HEK293 (cell line): ENCODE data around the gene KIAA0513.
A peak's percentile ranks its signal among the peaks of the same experiment; 100 is the strongest.

Experiments used
- CTCF ChIA-PET: fragments of 350-600 bp; formaldehyde crosslinking; extraction: SDS; loops from one replicate; lab custom pipeline; 2021; ENCODE audit warnings: antibody characterized with exemption; lab: Yijun Ruan, JAX
- POLR2A ChIA-PET: fragments of 300-600 bp; formaldehyde crosslinking; extraction: SDS; loops from one replicate; lab custom pipeline; 2020; ENCODE audit warnings: antibody characterized with exemption, inconsistent platforms; lab: Yijun Ruan, JAX
- H3K27ac ChIP-seq: fragments of 200-500 bp; sonication (Bioruptor generic); 2 replicates; pipeline ENCODE4 v1.5.1; 2014; ENCODE audit warnings: low read depth, low read length, control low read depth, inconsistent platforms; ENCODE audit errors: extremely low read depth
- H3K36me3 ChIP-seq, 2 experiments: fragments of 200-500 bp in 1 of 2; sonication (Bioruptor generic) in 1 of 2; 1 replicate in 1 of 2; 2 replicates in 1 of 2; pipeline ENCODE4 v1.5.1; 2014 to 2017; ENCODE audit warnings: inconsistent platforms in 2 of 2, low read length in 2 of 2; ENCODE audit not compliant: control insufficient read depth in 2 of 2, insufficient read depth in 1 of 2
- H3K4me1 ChIP-seq: fragments of 200-500 bp; sonication (Bioruptor generic); 2 replicates; pipeline ENCODE4 v1.5.1; 2014; ENCODE audit warnings: mild to moderate bottlenecking, low read length, inconsistent platforms; ENCODE audit not compliant: control insufficient read depth, insufficient read depth
- H3K4me3 ChIP-seq: 2 replicates; pipeline ENCODE4 v1.5.1; 2011; ENCODE audit warnings: low read depth, mild to moderate bottlenecking, control low read depth, low read length, moderate library complexity
- H3K9me3 ChIP-seq: fragments of 200-500 bp; sonication (Bioruptor generic); 2 replicates; pipeline ENCODE4 v1.5.1; 2014; ENCODE audit warnings: low read depth, low read length, inconsistent platforms; ENCODE audit not compliant: control insufficient read depth, insufficient read depth
- AEBP2 ChIP-seq: fragments of 450-650 bp; formaldehyde crosslinking; IDR thresholded peaks from 2 replicates; pipeline ENCODE4 v1.5.1; 2016; ENCODE audit warnings: missing biosample characterization, missing genetic modification characterization, borderline replicate concordance
- FEZF1 ChIP-seq: fragments of 450-650 bp; formaldehyde crosslinking; IDR thresholded peaks from 2 replicates; pipeline ENCODE4 v1.5.1; 2016; ENCODE audit warnings: missing biosample characterization, missing genetic modification characterization
- KLF10 ChIP-seq: fragments of 450-650 bp; IDR thresholded peaks from 2 replicates; pipeline ENCODE4 v1.5.1; 2018; ENCODE audit warnings: missing biosample characterization, mild to moderate bottlenecking, missing genetic modification characterization
- KLF17 ChIP-seq: fragments of 450-650 bp; formaldehyde crosslinking; IDR thresholded peaks from 2 replicates; pipeline ENCODE4 v1.5.1; 2016; ENCODE audit warnings: missing biosample characterization, missing genetic modification characterization
- ZBTB44 ChIP-seq: fragments of 450-650 bp; IDR thresholded peaks from 2 replicates; pipeline ENCODE4 v1.5.1; 2018; ENCODE audit warnings: missing biosample characterization, mild to moderate bottlenecking, missing genetic modification characterization
- ZNF16 ChIP-seq: fragments of 450-650 bp; formaldehyde crosslinking; IDR thresholded peaks from 2 replicates; pipeline ENCODE4 v1.5.1; 2016; ENCODE audit warnings: low read depth, missing biosample characterization, missing genetic modification characterization
- ZNF19 ChIP-seq: fragments of 450-650 bp; formaldehyde crosslinking; IDR thresholded peaks from 2 replicates; pipeline ENCODE4; 2016; ENCODE audit warnings: missing biosample characterization, missing genetic modification characterization, low read depth
- ZNF221 ChIP-seq: fragments of 450-650 bp; formaldehyde crosslinking; IDR thresholded peaks from 2 replicates; pipeline ENCODE4 v1.5.1; 2017; ENCODE audit warnings: missing biosample characterization, missing genetic modification characterization, borderline replicate concordance
- ZNF335 ChIP-seq: fragments of 450-650 bp; formaldehyde crosslinking; conservative IDR thresholded peaks from 2 replicates; pipeline ENCODE4 v1.5.1; 2016; ENCODE audit warnings: missing biosample characterization, missing genetic modification characterization
- ZNF341 ChIP-seq: fragments of 450-650 bp; formaldehyde crosslinking; IDR thresholded peaks from 2 replicates; pipeline ENCODE4; 2016; ENCODE audit warnings: low read depth, missing biosample characterization, missing genetic modification characterization
- ZNF366 ChIP-seq: fragments of 450-650 bp; formaldehyde crosslinking; conservative IDR thresholded peaks from 2 replicates; pipeline ENCODE4 v1.5.1; 2016; ENCODE audit warnings: missing biosample characterization, missing genetic modification characterization
- ZNF37A ChIP-seq: fragments of 450-650 bp; IDR thresholded peaks from 2 replicates; pipeline ENCODE4 v1.5.1; 2018; ENCODE audit warnings: missing biosample characterization, missing genetic modification characterization
- ZNF501 ChIP-seq: fragments of 450-650 bp; formaldehyde crosslinking; IDR thresholded peaks from 2 replicates; pipeline ENCODE4 v1.5.1; 2016; ENCODE audit warnings: missing biosample characterization, missing genetic modification characterization
- ZNF521 ChIP-seq: fragments of 450-650 bp; formaldehyde crosslinking; IDR thresholded peaks from 2 replicates; pipeline ENCODE4 v1.5.1; 2017; ENCODE audit warnings: missing biosample characterization, mild to moderate bottlenecking, missing genetic modification characterization
- ZNF560 ChIP-seq: fragments of 450-650 bp; formaldehyde crosslinking; IDR thresholded peaks from 2 replicates; pipeline ENCODE4 v1.5.1; 2017; ENCODE audit warnings: missing biosample characterization, missing genetic modification characterization, borderline replicate concordance
- ZNF704 ChIP-seq: fragments of 450-650 bp; formaldehyde crosslinking; IDR thresholded peaks from 2 replicates; pipeline ENCODE4 v1.5.1; 2016; ENCODE audit warnings: missing biosample characterization, missing genetic modification characterization
- ZNF768 ChIP-seq: fragments of 450-650 bp; formaldehyde crosslinking; IDR thresholded peaks from 2 replicates; pipeline ENCODE4 v1.5.1; 2018; ENCODE audit warnings: missing biosample characterization, mild to moderate bottlenecking, missing genetic modification characterization
- ZSCAN23 ChIP-seq: fragments of 450-650 bp; formaldehyde crosslinking; IDR thresholded peaks from 2 replicates; pipeline ENCODE4 v1.5.1; 2016; ENCODE audit warnings: missing biosample characterization, missing genetic modification characterization

Gene KIAA0513

GRCh38 chr16:85037050-85037410 lies 9.4 kb downstream of the KIAA0513 start (continued):
- TF ChIP-seq ZNF335 (tag by site-specific recombination) (peak; percentile 27; the same call in 1 of the 2 replicates), ZNF366 (peak; percentile 70), ZNF521 (tag by site-specific recombination) (no peak)

GRCh38 chr16:85037721-85038120 lies 10.1 kb downstream of the KIAA0513 start:
- no peak overlapping the region for H3K27ac ChIP-seq
- TF ChIP-seq ZNF221 (tag by site-specific recombination) (no peak), ZNF341 (no peak), ZNF16 (tag by site-specific recombination) (no peak), ZNF37A (no peak), AEBP2 (no peak), ZNF704 (tag by site-specific recombination) (no peak)
- ChIA-PET CTCF (no interaction called here), POLR2A (no interaction called here)
- H3K9me3 ChIP-seq = no peaks in the 10 kb centered on the region
- no peak overlapping the region for H3K4me3 ChIP-seq
- peaks cover 3% of the 10 kb centered on the region; the same call in 1 of the 2 replicates for H3K4me1 ChIP-seq
- H3K36me3 ChIP-seq = no peaks in the 10 kb centered on the region

- H3K4me3 ChIP-seq = no peak overlapping the region
- H3K9me3 ChIP-seq = no peaks in the 10 kb centered on the region
- no peak for TF ChIP-seq FEZF1 (tag by site-specific recombination)
- no peak for TF ChIP-seq ZNF768
- TF ChIP-seq ZBTB44 (tag by site-specific recombination) = no peak
- TF ChIP-seq ZNF501 (tag by site-specific recombination) = no peak
- TF ChIP-seq AEBP2 = no peak
- TF ChIP-seq KLF10 (tag by site-specific recombination) = no peak
- TF ChIP-seq ZSCAN23 = no peak
- TF ChIP-seq ZNF560 (tag by site-specific recombination) = no peak
- TF ChIP-seq KLF17 (tag by site-specific recombination) = no peak
- no peak for TF ChIP-seq ZNF19 (tag by site-specific recombination)
- no peak overlapping the region for H3K27ac ChIP-seq
- ChIA-PET POLR2A (no interaction called here), CTCF (no interaction called here)
- H3K4me1 ChIP-seq = peaks cover 3% of the 10 kb centered on the region; the same call in 1 of the 2 replicates
- H3K36me3 ChIP-seq = no peaks in the 10 kb centered on the region
These were observed 13.1 kb downstream of the KIAA0513 start for GRCh38 chr16:85040685-85041084.
